H54 (cell line): ENCODE measurements around the gene SPINT1.

Experiments used
- DNase-seq: peaks from one replicate; pipeline ENCODE4 v3.0.0; 2011; ENCODE audit warnings: low spot score, mixed read lengths; ENCODE audit not compliant: insufficient read length
- FAIRE-seq: peaks from 3 replicates; lab custom pipeline; 2011; peaks lifted over from hg19 to GRCh38; lab: Jason Lieb, UNC
- POLR2A ChIP-seq: IDR thresholded peaks from 2 replicates; pipeline ENCODE4 v1.6.1; 2011; ENCODE audit warnings: low read depth, mild to moderate bottlenecking, low read length

The SPINT1 gene

DNA sequence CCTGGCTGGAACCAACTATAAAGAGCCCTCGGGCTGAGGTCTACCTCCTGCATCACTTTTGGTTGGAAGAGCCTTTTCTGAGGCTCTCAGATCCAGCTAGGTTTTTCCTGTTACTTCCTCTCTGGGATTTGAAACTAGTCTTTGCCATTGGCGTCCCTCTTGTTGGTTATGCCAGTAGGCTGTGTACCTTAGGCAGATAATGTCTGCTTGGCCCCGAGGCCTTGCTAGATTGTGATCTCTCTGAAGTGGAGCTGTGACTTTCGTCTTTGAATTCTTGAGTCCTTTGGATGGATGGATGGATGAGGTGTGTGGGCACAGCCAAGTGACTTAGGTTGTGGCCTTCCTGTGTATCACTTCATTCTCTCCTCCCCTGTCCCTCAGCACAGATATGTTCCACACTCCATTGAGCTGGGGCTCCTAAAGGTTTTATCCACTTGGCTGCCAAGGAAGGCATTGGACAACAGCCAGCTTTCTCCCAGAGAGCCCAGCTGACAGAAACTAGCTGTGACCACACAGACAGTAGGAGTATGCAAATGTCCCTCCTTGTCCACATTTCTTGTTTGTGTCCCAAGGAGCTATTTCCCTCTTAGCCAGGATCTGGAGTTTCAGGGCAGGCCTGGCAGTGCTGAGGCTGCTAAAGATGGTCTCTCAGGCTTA, 28.7 kb upstream of the SPINT1 start:
- DNase-seq (no peak), FAIRE-seq (no peak)
- TF ChIP-seq POLR2A, result no peak

DNA sequence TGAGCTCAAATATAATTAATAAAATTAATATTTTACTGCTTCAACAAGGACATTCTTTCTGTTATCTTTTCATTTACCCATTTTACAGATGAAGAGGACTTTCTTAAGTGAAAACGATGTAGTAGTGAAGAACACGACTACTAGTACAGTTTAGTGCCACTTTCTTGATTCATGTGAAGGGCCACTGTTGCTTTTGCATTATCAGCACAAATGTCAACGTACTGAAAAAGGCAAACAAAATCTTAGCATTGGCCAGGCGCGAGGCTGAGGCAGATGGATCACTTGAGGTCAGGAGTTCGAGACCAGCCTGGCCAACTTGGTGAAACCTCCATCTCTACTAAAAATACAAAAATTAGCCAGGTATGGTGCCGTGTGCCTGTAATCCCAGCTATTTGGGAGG, 24.8 kb upstream of the SPINT1 start:
- TF ChIP-seq POLR2A, result no peak
- DNase-seq, result no peak
- FAIRE-seq, result no peak

DNA sequence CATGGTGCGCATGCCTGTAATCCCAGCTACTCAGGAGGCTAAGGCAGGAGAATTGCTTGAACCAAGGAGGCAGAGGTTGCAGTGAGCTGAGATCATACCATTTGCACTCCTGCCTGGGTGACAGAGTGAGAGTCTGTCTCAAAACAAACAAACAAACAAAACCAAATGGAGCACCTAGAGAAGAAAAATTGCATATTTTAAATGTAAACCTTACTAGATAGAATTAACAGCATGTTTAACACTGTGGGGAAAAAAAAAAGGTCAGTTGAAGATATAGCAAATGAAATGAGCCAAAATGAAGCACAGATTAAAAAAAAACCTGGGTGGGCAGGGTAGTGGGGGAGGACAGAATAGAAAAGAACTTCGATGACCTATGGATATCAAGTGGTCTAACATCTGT, 22.7 kb upstream of the SPINT1 start:
- no peak for DNase-seq
- TF ChIP-seq POLR2A, result no peak
- no peak for FAIRE-seq

DNA sequence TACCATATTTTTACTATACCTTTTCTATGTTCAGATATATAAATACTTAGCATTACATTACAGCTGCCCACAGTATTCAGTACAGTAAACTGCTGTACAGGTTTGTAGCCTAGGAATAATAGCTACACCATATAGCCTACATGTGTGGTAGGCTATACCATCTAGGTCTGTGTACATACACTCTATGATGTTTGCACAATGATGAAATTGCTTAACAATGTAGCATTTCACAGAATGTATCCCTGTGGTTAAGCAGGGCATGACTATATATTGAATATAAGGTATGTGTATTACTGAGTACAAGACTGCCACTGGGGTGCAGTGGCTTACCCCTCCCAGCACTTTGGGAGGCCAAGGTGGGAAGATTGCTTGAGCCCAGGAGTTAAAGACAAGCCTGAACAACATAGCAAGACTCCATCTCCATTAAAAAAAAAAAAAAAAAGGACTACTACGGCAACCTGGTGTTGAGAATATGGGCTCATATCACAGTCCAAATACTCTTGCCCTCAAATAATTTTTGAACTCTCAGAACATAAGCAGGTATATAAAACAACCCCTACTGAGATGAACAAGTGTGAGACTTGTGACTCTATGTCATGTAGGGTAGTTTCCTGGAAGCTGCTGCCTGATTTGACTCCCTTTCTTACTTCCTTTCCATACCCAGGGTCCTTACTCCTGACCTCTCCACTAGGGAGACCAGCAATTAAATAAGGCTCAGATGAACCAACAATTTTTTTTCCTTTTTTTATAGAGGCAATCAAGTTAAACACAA, 20.1 kb upstream of the SPINT1 start:
- TF ChIP-seq POLR2A, result no peak

DNA sequence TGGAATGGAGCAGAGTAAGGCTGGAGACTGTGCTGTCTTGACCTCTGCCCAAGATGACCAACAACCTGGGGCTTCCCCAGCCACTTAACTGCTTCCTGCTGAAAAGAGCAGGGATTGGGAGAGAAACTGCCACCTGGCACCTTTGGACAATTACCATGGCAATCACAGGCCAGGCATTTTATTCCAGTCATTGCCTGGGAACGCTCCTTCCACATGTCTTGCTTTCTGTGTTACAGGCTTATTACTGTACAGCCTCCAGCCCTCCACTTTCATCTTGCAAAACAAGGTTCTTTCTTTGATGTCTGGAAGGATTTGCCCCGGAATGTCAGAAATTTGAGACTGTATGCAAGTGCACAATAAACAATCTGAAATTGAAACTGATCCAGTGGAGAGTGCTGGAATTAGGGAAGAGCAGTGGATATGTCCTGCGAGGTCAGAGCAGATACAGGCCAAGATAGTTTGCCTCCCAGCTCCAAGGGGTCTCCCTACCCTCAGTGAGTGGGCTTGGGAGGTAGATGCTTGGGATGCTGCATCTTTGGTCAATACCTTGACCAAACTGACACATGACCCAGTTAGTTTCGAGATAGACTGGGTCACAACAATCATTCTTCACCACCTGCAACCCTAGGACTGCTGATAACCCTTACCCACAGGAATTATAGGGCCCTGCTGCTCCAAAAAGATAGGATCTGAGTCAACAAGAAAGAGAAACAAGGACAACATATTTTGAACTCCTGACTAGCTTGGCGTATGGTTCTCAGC, 18.0 kb upstream of the SPINT1 start:
- no peak for FAIRE-seq
- TF ChIP-seq POLR2A, result no peak

More for the DNA sequence above, 20.1 kb upstream of the SPINT1 start:
- FAIRE-seq (no peak), DNase-seq (no peak)

DNA sequence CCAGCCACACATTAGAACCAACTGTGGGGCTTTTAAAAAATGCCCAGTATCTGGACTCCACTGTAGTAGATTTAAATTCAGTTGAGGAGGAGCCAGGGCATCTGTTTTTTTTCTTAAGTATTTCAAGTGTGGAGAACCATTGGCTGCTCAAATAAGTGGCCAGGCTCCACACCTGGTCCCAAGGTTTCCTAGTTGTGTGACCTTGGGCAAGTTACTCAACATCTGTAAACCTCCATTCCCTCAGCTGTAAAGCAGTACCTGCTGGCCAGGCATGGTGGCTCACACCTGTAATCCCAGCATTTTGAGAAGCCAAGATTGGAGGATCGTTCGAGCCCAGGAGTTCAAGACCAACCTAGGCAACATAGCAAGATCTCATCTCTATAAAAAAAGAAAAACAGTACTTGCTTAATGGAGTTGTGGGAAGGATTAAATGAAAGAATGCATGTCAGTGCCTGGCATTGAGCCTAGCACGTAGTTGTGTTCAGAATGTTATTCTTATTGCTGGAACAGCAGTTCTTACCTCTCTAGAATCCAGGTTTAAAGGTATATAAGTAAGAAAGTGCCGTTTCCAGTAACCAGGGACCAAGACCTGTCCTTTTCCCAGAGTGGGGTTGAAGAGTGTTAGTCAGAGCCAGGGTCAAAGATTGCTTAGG, 17.3 kb upstream of the SPINT1 start:
- FAIRE-seq (no peak), DNase-seq (no peak)
- no peak for TF ChIP-seq POLR2A

More for the DNA sequence above, 18.0 kb upstream of the SPINT1 start:
- DNase-seq, result no peak

DNA sequence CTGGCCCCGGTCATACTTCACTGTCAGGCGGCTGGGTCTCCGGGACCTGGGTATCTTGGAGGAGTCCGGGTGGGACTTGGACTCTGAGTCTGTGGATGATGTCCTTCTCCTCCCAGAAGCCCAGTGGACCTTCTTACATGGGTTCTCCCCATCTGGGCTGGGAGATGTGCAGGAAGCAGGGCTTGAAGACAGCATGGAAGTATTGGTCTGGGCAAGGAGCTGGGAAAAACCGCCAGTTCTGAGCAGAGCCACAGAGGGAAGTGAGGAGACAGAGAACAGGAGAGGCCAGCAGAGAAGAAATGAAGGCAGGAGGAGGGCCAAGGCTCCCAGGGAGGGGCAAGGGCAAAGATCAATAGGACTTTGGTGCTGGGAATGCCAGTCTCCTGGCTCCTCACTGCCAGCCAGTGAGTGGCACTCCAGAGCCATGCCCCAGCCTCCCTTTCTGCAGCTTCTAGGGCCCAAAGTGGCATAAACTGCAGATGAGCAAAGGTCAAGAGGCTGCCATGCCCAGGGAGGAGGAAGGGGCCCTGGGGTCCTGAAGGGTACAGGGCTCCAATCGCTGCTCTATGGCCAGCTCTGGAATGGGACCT, 15.3 kb upstream of the SPINT1 start, which contains the start of gene PPP1R14D:
PPP1R14D (minus strand) TSS at position 262 of the 590 bp plus-strand sequence; CDS start at position 195, 67 bp downstream.
- FAIRE-seq (no peak), DNase-seq (no peak)
- TF ChIP-seq POLR2A, result no peak

DNA sequence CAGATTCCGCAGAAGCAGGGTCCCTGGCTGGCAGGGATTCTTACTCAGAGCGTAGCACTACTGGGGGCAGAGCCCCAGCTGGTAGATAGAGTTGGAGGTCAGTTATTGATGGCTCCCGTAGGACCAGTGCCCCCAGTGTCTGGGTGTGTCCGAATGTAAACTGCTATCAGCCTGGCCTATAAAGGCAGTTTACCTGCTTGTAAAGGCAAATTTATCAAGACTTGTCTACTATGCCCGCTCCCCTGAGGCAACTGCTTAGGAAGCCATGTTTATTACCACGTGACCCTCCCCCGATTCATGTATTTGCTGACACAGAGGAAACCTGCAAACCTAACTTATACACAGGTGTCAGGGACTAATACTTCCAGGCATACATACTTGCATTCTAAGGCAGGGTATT, 14.7 kb upstream of the SPINT1 start:
- FAIRE-seq (no peak), DNase-seq (no peak)
- no peak for TF ChIP-seq POLR2A

DNA sequence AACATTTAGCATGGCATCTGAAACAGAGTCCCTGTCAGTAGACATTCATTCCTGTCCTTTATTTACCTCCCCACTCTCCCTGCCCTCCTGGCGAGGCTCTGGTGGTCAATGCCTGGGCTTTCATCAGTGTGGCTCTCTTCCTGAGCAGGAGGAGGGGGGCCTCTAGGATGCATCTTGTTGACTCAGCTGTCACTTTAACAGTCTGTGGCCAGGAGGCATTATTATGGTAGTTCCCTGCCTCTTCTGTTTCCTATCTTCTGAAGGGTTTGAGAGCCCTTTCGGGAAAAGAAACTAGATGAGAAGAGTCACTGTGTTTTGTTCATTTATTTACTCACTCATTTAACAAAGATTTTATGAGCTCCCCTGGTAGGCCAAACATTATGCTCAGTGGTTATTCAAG, 13.0 kb upstream of the SPINT1 start:
- FAIRE-seq (no peak), DNase-seq (no peak)

DNA sequence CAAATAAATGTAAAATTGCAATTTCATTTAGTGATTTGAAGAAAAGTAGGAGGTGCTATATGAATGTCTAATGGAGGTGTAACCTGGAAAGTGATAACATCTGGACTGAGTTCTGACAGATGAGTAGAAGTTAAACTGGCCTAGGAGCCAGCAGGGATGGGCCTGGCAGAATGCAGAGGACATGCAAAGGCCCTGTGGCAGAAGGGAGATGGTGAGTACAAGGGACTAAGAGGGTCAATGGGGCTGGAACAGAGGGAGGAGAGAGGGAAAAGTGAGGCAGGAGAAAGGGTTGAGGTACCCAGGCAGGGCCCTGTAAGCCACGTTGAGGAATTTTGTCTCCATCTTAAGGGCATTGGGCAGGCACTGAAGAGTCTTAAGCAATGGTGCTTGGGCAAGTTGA, 12.0 kb upstream of the SPINT1 start:
- no peak for DNase-seq

More for the DNA sequence above, 13.0 kb upstream of the SPINT1 start:
- TF ChIP-seq POLR2A, result no peak

DNA sequence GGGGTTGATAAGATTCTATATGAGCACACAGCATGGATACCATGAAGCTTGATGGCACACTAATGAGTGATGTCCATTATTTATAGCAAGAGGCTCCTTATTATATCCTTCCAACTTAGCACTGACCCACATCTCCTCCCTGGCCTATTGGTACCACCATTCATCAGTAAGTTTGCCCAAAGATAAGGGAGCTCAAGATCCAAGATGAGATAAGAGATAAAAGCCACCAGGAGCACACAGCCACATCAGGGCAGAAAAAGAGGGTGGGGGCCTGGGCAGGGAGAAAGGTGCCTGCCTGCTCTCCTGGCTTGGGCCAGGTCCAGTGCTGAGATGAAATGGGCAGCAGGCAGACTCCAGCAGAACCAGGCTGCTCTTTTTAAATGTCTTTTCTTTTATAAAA, 10.9 kb upstream of the SPINT1 start:
- FAIRE-seq, result no peak
- DNase-seq, result no peak
- TF ChIP-seq POLR2A, result no peak

More for the DNA sequence above, 12.0 kb upstream of the SPINT1 start:
- no peak for FAIRE-seq
- TF ChIP-seq POLR2A, result no peak

DNA sequence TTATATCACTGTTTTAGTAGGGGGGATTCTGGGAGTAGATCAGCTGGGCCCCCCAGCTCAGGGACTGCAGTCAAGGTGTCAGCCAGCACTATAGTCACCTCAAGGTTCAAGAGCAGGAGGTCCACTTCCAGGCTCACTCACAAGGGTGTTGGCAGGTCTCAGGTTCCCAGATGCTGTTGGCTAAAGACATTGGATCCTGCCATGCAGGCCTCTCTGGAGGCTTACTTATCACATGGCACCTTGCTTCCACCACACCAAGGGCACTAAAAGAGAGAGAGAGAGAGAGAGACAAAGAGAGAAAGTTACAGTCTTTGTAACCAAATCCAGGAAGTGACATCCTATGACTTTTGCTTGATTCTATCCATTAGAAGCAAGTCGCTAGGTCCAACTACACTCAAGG, 7.8 kb upstream of the SPINT1 start:
- FAIRE-seq (no peak), DNase-seq (no peak)
- no peak for TF ChIP-seq POLR2A

DNA sequence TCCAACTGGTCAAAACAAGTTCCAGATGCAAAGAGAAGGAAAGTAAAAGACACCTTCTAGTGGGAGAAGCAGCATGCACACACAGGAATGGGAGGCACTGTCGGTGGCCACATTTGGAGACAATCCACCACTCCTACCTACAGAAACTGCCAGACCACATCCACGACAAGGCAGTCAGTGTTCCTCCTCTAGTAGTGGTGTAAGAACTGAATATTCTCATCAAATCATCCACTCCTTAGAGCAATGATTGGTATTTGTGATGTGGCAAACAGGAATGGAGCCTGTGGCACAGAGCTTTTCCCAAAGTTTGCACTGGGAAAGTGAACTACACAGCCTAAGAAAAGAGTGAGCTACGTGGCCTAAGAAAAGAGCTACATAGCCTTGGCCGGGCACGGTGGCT, 5.1 kb upstream of the SPINT1 start:
- FAIRE-seq (no peak), DNase-seq (no peak)
- no peak for TF ChIP-seq POLR2A
